Panc1 (cell line): ENCODE results near the gene ASPSCR1. TPM values are rescaled to one million over a fixed set of nuclear protein-coding genes. Genes with fewer than 3 reads are reported as not detected.

Experiments
- ATAC-seq: fragments of 200-7000 bp; cut with Tn5 transposase; 2 replicates; pipeline ENCODE4 v1.9.1; 2020; ENCODE audit warnings: mild to moderate bottlenecking, moderate library complexity
- BruUV-seq: library from RNA; stranded (reverse); fragments of 400-500 nt; replicated peaks from 2 replicates; lab custom pipeline; 2021; lab: Mats Ljungman, UMichigan
- CTCF ChIA-PET: fragments of 300-600 bp; sonication (Branson Sonifier 250); formaldehyde crosslinking; loops from one replicate; lab custom pipeline; 2022; ENCODE audit warnings: antibody characterized with exemption; lab: Charles Lee
- POLR2A ChIA-PET: fragments of 300-600 bp; sonication (Branson Sonifier 250); formaldehyde crosslinking; loops from one replicate; lab custom pipeline; 2022; ENCODE audit warnings: antibody characterized with exemption; lab: Charles Lee
- DNase-seq: peaks from one replicate; pipeline ENCODE4 v3.0.0-alpha.2; 2010; ENCODE audit warnings: low read depth, low spot score
- H3K27ac ChIP-seq: 2 replicates; pipeline ENCODE4 v1.5.1; 2011; ENCODE audit warnings: mild to moderate bottlenecking, low read length, inconsistent platforms
- H3K27me3 ChIP-seq: fragments of 200-500 bp; sonication (Bioruptor generic); 2 replicates; pipeline ENCODE4 v1.6.0; 2014; ENCODE audit warnings: low read length, inconsistent platforms; ENCODE audit not compliant: control insufficient read depth, insufficient read depth
- H3K36me3 ChIP-seq: fragments of 200-500 bp; sonication (Bioruptor generic); 2 replicates; pipeline ENCODE4 v1.5.1; 2014; ENCODE audit warnings: inconsistent platforms, mild to moderate bottlenecking, low read length, moderate library complexity; ENCODE audit not compliant: control insufficient read depth, insufficient read depth
- H3K4me1 ChIP-seq: 2 replicates; pipeline ENCODE4 v1.5.1; 2011; ENCODE audit warnings: inconsistent platforms, mild to moderate bottlenecking, low read length, moderate library complexity; ENCODE audit not compliant: control insufficient read depth, insufficient read depth
- H3K4me3 ChIP-seq, 2 experiments: 2 replicates each; pipeline ENCODE4 v1.5.1; 2011 to 2012; ENCODE audit warnings: low read depth in 2 of 2, low read length in 2 of 2, mild to moderate bottlenecking in 2 of 2, inconsistent platforms in 1 of 2, moderate library complexity in 1 of 2
- H3K9me3 ChIP-seq: fragments of 200-500 bp; sonication (Bioruptor generic); 2 replicates; pipeline ENCODE4 v1.5.1; 2014; ENCODE audit warnings: low read depth, mild to moderate bottlenecking, inconsistent platforms, low read length, moderate library complexity; ENCODE audit not compliant: control insufficient read depth, insufficient read depth
- CTCF ChIP-seq: fragments of 450-650 bp; IDR thresholded peaks from 2 replicates; pipeline ENCODE4 v1.5.1; 2017; ENCODE audit warnings: mild to moderate bottlenecking
- POLR2AphosphoS5 ChIP-seq: IDR thresholded peaks from 2 replicates; pipeline ENCODE4 v1.6.1; 2012; ENCODE audit warnings: mild to moderate bottlenecking, low read depth, low read length, moderate library complexity
- REST ChIP-seq, 2 experiments: IDR thresholded peaks; 2 replicates each; pipeline ENCODE4 v1.6.1; 2011 to 2012; ENCODE audit warnings: low read depth in 2 of 2, control low read depth in 1 of 2, low read length in 1 of 2, mild to moderate bottlenecking in 1 of 2, moderate library complexity in 1 of 2; ENCODE audit not compliant: insufficient read depth in 1 of 2
- SIN3A ChIP-seq: IDR thresholded peaks from 2 replicates; pipeline ENCODE4 v1.6.1; 2012; ENCODE audit warnings: low read depth, mild to moderate bottlenecking, low read length, moderate library complexity, borderline replicate concordance; ENCODE audit not compliant: insufficient read depth
- TCF7L2 ChIP-seq: IDR thresholded peaks from 2 replicates; pipeline ENCODE4 v1.6.1; 2011; ENCODE audit warnings: mild to moderate bottlenecking, low read depth, low read length, inconsistent platforms
- in situ Hi-C: cut with HindIII; loops from 2 replicates; pipeline ENCODE4 v1.10.0; 2016; ENCODE audit warnings: low sequenced_read_pairs, low pct_unique_long_range_greater_than_20kb
- intact Hi-C: fragments of 100-400 bp; cut with micrococcal nuclease; formaldehyde crosslinking; loops from one replicate; pipeline ENCODE4 v1.10.0; 2022; ENCODE audit not compliant: unreplicated experiment
- total RNA-seq: library from RNA; stranded (reverse); gene quantifications from one replicate; pipeline ENCODE4 v1.2.1, GENCODE V29; 2021; ENCODE audit not compliant: unreplicated experiment

Gene ASPSCR1
- total RNA-seq, 1 experiment from 2014 or later, result 64.7 TPM

GRCh38 chr17:82022310-82022980 is 45.0 kb downstream of the ASPSCR1 start, which contains the start of gene CENPX:
Gene CENPX, minus strand, starts transcription at chr17:82022878. Its CDS starts 17 bp downstream, at chr17:82022861.
- TF ChIP-seq TCF7L2, result no peak
- peak; percentile 78; the same call in 1 of the 2 replicates for TF ChIP-seq SIN3A
- 0 out of 4 replicates have a peak, but pooled peaks of 1 of the 2 experiments have one; percentile 24 for TF ChIP-seq REST (IDR thresholded peaks at IDR 0.05; ENCODE audit: insufficient read depth in 1 of 2, low read depth in 2 of 2, low read length in 1 of 2)
- TF ChIP-seq POLR2AphosphoS5, result peak; percentile 51; the same call in 1 of the 2 replicates
- peak; percentile 76 for ATAC-seq
- Histone ChIP-seq H3K27ac (peak within 1 kb of the TSS; percentile 74), H3K27me3 (no peaks in the 10 kb centered on the region), H3K9me3 (no peaks in the 10 kb centered on the region), H3K36me3 (no peaks in the 10 kb centered on the region; the same call in 1 of the 2 replicates), H3K4me3 (peak within 1 kb of the TSS; percentile 65 to 84), H3K4me1 (peaks cover 38% of the 10 kb centered on the region)
- intact Hi-C loops, result loop anchor here (10.0 kb wide), 1 partner anchor 158 kb away; the partner anchor contains the start of gene P4HB
- BruUV-seq, result TSS peak; percentile 91
- no peak for DNase-seq
- in situ Hi-C loops, result no loop called here
- CTCF ChIA-PET, result interaction anchor here (0.5 to 5.3 kb wide), 6 partner anchors 8 to 103 kb away, joined by 3 to 37 read pairs (median 4); partner anchors contain the start of genes DCXR and NOTUM
- POLR2A ChIA-PET, result no interaction called here

- TF ChIP-seq CTCF (no peak), SIN3A (peak; percentile 64; the same call in 1 of the 2 replicates), TCF7L2 (no peak)
- Histone ChIP-seq H3K36me3 (no peaks in the 10 kb centered on the region; the same call in 1 of the 2 replicates), H3K27ac (peak within 1 kb of the TSS; percentile 74), H3K4me1 (peaks cover 33% of the 10 kb centered on the region), H3K9me3 (no peaks in the 10 kb centered on the region), H3K27me3 (no peaks in the 10 kb centered on the region), H3K4me3 (peak within 1 kb of the TSS; percentile 65 to 84)
- ChIA-PET POLR2A (interaction anchor here (0.6 kb wide), 1 partner anchor 142 kb away, joined by 13 read pairs; no protein-coding TSS in a partner anchor), CTCF (interaction anchor here (0.6 to 5.3 kb wide), 4 partner anchors 15 to 62 kb away, joined by 3 to 37 read pairs (median 4); partner anchors contain the start of genes DCXR and NOTUM)
- no TSS peak for BruUV-seq
- DNase-seq (peak; percentile 91), ATAC-seq (peak; percentile 88)
- in situ Hi-C loops, result no loop called here
- intact Hi-C loops, result loop anchor here (10.0 kb wide), 1 partner anchor 158 kb away; the partner anchor contains the start of gene P4HB
Observed at GRCh38 chr17:82022981-82023446, 45.6 kb downstream of the ASPSCR1 start, which contains the start of gene LRRC45. Gene LRRC45, plus strand, starts transcription at chr17:82023305. Its CDS starts 339 bp downstream, at chr17:82023644.
